CD4-positive, alpha-beta T cell treated with Interleukin-10 for 1 hour (primary cell): ENCODE measurements around the gene TIAM2.

Source experiments
- DNase-seq: peaks from one replicate; pipeline ENCODE4 v3.0.0-alpha.2; 2020

Gene TIAM2

GRCh38 chr6:155268088-155268867, 273.2 kb downstream of the TIAM2 start:
- peak; percentile 42 for DNase-seq

- no peak for DNase-seq
Observed at GRCh38 chr6:155269765-155270164, 274.6 kb downstream of the TIAM2 start.

- DNase-seq = no peak
Observed at GRCh38 chr6:155270561-155271091, 275.5 kb downstream of the TIAM2 start.

- DNase-seq = no peak
Observed at GRCh38 chr6:155271145-155271544, 276.0 kb downstream of the TIAM2 start.

- DNase-seq = no peak
Observed at GRCh38 chr6:155272353-155273232, 277.5 kb downstream of the TIAM2 start.

DNA sequence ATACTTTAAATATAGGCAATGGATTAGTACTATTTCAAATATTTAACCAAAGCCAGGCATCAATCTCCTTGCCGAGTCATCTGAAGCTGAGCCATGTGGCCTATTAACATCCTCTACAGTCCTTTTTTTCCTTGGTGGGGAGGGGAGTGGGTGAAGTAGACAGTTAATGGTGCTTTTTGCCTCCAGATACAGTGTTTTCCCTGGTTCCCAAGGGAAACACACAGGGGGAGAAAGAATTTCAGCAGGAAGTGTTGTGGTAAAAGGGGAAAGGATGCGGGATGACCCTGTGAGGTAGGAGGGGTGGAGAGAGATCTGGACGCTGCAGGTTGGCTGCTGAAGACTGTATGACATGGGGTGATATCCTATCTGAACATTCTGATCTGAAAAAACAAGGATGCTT, 278.3 kb downstream of the TIAM2 start:
- DNase-seq = no peak

- no peak for DNase-seq
Observed at GRCh38 chr6:155274106-155274505, 279.0 kb downstream of the TIAM2 start.

DNA sequence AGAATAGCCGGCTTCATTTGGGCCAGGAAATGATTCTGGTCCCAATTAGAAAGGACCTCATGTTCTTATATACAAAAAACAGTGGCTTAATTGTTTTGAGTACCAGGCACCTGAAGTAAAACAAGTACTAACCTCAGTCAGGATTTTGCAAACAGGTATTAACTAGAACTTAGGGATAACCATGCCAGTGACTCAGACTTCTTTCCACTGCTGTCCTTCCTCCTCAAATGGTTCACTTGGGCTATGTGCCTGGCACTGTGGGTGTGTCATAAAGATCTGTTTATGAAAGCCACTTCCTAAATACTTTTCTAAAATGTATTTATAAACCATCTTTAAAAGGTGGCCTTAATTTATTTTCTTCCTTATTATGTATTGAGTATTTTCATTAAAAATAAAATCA, 279.4 kb downstream of the TIAM2 start:
- DNase-seq = no peak

DNA sequence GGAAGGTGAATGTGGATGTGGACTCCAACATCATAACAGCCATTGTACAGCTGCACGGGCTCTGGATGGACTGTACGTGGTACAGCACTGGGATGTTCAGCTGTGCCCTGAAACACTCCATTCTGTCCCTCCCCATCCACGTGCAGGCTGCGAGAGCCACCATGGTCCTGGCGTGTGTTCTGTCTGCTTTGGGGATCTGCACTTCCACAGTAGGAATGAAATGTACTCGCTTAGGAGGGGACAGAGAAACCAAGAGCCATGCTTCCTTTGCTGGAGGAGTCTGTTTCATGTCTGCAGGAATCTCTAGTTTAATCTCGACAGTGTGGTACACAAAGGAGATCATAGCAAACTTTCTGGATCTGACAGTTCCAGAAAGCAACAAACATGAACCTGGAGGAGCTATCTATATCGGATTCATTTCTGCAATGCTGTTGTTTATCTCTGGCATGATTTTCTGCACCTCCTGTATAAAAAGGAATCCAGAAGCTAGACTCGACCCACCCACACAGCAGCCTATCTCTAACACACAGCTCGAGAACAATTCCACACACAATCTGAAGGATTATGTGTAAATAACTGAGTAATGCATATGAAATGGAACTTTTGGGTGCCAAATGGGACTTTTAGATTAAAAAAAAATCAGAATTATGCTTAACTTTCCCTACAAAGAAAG, 280.8 kb downstream of the TIAM2 start:
- no peak for DNase-seq

GRCh38 chr6:155276638-155277037, 281.5 kb downstream of the TIAM2 start:
- DNase-seq = no peak

DNA sequence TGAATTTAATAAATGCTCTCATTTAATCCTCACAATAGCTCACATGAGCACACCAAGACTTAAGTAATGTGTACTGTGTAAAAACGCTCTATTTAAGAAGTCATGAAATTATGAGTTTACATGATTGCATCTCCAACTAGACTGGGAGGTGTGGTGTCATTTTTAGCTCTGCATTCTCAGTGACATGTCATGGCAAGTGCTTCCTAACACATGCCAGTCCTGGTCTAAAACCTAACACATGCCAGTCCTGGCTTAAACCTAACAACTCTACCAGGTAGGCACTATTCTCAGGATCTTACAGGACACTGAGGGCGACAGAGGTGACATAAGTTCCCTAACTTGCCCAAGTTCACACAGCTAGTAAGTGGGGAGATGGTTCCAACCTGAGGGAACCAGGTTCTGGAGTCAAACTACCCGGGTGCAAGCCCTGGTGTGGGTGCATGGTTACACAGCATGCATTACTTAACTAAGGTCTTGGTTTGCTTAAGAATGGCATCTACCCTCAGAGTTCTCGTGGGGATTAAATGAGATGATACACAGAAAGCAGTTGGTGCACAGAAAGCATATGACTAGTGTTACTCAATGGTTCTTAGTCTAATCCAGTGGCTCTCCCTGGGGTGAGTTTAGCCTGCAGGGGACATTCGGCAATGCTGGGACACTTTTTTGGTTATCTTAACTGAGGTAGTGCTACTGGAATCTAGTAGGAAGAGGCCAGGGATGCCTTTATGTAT, 283.4 kb downstream of the TIAM2 start:
- DNase-seq = no peak

- no peak for DNase-seq
Observed at GRCh38 chr6:155284775-155285174, 289.7 kb downstream of the TIAM2 start.

DNA sequence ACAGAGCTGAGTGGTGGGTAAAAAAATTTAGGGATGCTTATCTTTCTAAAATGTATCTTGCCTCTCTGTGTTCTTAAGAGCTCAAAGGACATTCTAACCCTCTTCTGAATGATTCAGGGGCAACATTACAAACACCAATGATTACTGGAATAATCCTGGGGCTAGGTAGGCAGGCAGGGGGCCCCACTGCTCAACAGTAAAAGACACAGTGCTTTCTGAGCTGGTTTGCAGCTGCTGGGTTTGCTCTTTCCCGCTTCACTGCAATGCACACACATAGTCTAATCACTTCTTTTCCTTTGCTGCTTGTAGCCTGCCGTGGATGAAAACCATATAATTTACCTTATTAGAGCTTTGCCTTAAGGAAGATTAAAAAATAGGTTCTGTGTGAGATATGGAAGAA, 292.6 kb downstream of the TIAM2 start:
- DNase-seq = no peak

DNA sequence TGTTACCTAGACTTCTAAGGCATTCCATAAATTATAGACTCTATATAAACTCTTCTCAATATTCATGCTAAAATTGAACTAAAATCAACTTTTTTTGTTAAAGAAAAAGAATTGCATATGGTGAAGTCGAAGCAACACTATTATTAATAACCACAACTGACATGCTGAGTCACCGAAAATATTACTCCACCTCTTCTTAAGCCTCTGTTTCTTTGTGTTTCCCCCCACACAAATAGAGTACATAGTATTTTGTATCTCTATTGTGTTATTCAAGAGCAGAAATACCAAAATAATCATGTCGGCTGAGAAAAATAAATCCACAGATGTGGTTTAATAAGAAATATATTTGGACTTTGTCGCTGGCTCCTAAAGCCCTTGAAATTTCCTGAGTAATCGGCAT, 295.4 kb downstream of the TIAM2 start:
- no peak for DNase-seq

GRCh38 chr6:155291291-155291690, 296.2 kb downstream of the TIAM2 start:
- no peak for DNase-seq

DNA sequence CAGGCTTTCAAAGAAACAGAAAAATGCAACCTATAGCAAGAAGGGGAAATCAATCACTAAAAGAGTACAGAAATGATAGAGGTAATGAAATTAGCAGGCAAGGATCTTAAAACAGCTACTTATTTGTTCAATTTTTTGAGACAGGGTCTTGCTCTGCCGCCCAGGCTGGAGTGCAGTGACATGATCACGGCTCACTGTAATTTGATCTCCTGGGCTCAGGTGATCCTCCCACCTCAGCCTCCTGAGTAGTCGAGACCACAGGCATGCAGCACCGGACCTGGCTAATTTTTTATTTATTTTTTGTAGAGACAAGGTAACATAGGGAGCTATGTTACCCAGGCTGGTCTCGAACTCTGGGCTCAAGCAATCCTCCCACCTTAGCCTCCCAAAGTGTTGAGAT, 297.6 kb downstream of the TIAM2 start:
- DNase-seq = no peak

GRCh38 chr6:155297669-155298068, 302.6 kb downstream of the TIAM2 start:
- no peak for DNase-seq

DNA sequence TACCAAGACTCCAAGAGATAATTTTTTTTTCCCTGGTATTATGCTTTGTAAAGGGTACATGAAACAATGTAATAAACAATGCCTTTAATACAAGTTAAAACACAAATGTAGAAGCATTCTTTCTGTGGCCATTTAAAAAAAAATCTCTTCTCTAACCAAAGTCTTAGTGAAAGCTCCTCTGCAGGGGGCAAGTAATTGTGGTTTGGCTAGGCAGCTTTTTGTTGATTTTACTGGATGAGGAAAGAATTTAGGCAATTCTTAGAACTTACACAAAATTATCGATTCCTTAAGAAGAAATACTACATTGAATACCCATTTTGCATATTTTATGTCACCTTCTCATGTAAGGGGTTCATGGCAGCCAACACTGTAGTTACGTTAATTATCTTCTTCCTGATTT, 306.8 kb downstream of the TIAM2 start:
- DNase-seq = no peak

DNA sequence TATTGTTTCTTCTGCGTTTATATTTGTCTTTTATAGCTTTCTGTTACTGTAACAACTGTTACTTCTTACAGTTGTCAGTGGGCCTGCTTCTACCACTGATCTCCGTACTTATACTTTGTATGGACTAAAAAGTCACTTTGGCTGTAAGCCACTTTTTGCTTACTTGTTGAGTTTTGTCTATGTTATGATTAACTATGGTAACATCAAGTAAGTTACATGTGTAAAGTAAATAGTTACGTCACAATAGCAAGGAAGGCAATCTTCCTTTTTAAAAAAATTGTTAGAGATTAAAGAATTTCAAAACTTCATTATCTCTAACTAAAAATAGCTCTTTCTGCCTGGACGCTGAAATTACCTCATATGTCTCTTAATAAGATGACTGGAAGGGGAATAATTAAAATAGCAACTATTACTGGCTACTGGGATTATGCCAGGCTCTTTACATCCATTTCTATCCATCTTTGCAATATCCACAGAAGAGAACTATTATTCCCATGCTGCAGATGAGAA, 308.3 kb downstream of the TIAM2 start:
- DNase-seq = no peak

DNA sequence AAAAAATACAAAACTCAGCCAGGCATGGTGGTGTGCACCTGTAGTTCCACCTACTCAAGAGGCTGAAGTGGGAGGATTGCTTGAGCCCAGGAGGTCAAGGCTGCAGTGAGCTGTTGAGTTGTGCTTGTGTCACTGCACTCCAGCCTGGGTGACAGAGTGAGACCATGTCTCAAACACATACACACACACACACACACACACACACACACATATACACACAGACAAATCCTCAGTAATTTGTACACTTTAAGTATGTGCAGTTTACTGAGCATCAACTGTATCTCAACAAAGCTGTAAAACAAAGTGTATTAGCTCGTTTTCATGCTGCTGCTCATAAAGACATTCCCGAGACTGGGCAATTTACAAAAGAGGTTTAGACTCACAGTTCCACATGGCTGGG, 311.8 kb downstream of the TIAM2 start:
- no peak for DNase-seq
